GM19240 (cell line): ENCODE data around the gene TECPR1.

Experiments
- DNase-seq: peaks from one replicate; pipeline ENCODE4 v3.0.0; 2011; ENCODE audit warnings: low spot score; ENCODE audit not compliant: insufficient read length

The TECPR1 gene, protein sequence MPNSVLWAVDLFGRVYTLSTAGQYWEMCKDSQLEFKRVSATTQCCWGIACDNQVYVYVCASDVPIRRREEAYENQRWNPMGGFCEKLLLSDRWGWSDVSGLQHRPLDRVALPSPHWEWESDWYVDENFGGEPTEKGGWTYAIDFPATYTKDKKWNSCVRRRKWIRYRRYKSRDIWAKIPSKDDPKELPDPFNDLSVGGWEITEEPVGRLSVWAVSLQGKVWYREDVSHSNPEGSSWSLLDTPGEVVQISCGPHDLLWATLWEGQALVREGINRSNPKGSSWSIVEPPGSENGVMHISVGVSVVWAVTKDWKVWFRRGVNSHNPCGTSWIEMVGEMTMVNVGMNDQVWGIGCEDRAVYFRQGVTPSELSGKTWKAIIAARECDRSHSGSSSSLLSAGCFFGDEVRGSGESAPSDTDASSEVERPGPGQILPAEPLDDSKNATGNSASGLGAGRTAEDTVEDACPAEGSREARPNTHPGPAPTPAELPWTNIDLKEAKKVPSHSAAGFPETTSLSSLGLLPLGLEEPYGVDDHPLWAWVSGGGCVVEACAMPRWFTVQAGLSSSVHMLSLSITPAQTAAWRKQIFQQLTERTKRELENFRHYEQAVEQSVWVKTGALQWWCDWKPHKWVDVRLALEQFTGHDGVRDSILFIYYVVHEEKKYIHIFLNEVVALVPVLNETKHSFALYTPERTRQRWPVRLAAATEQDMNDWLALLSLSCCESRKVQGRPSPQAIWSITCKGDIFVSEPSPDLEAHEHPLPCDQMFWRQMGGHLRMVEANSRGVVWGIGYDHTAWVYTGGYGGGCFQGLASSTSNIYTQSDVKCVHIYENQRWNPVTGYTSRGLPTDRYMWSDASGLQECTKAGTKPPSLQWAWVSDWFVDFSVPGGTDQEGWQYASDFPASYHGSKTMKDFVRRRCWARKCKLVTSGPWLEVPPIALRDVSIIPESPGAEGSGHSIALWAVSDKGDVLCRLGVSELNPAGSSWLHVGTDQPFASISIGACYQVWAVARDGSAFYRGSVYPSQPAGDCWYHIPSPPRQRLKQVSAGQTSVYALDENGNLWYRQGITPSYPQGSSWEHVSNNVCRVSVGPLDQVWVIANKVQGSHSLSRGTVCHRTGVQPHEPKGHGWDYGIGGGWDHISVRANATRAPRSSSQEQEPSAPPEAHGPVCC

DNA sequence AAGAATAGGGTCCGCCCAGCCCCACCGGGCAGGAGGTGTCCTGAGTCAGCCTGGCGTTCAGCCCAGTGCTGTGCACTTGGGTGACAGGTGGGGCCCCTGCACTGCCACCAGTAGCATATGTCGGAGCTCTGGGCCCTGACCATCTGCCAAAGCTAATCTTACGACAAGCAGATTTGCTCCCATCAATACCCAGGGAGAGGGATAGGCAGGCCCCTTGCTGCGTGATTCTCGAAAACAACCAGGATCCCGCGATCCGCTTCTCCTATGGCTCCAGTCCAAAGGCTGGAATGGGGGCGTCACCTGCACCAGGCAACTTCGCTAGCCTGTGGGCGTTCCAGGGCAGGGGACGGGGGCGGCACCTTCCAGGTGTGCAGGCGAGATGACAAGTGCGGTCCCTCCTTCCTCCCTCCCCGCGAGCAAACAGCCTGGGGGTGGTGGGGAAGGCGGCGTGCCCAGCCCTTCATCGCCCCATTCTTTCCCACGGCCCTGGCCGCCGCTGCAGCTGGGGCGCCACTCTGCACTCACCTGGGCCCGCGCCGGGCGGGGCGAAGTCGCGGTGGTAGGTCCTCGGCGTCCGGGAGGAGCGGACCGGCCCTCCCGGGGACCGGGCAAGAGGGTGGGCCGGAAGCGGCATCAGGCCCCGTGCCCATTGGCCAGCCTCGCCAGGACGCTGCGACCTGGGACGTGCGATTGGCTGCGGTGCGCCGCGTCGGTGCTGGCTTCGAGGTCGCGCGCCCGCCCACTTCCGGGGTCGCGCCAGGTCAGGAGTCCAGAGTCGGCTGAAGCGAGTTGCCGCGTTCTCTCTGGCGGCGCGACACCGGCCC is at the start of gene TECPR1:
Gene TECPR1, minus strand, starts transcription at position 632 of the 824 bp plus-strand sequence. CDS start 6,086 bp downstream, outside the sequence.
- peak; percentile 99 for DNase-seq

DNA sequence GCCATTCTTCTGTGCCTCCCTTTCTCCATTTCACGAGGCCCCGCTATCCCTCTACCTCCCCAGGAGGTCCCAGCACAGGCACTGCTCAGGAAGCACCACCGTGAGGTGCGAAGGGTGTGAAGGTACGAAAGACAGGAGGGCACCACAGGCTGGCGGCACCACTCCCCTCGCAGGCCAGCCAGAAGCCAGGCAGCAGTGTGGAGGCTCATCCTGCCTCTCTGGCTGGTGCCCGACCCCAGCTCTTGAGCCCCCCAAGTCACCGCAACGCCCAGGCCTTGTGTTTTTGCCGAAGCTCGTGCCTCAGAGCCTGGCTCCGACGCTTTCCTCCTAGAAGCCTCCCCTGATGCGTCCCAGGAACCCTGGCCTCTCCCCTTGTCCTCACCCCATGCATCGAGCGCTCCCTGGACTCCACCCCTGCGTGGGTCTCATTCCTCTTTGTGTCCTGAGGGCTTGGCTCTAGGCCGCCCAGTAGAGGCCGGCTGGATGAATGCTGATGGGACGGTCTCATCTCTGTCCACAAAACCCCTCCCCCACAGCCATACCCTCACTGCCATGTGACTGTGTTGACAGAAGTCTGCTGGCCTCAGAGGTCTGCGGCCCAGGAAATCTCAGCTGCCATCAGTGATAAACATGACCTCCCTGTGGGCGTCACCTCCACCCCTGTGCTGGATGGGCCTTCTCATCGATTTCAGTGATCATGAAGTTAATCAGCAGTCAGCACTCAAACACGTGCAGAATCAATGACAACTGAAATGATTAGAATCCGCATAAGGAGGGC is 48.8 kb upstream of the TECPR1 start:
- DNase-seq: no peak

GRCh38 chr7:98297626-98298286 is 45.7 kb upstream of the TECPR1 start:
- DNase-seq: no peak

GRCh38 chr7:98296833-98297232 is 44.8 kb upstream of the TECPR1 start:
- DNase-seq: no peak

DNA sequence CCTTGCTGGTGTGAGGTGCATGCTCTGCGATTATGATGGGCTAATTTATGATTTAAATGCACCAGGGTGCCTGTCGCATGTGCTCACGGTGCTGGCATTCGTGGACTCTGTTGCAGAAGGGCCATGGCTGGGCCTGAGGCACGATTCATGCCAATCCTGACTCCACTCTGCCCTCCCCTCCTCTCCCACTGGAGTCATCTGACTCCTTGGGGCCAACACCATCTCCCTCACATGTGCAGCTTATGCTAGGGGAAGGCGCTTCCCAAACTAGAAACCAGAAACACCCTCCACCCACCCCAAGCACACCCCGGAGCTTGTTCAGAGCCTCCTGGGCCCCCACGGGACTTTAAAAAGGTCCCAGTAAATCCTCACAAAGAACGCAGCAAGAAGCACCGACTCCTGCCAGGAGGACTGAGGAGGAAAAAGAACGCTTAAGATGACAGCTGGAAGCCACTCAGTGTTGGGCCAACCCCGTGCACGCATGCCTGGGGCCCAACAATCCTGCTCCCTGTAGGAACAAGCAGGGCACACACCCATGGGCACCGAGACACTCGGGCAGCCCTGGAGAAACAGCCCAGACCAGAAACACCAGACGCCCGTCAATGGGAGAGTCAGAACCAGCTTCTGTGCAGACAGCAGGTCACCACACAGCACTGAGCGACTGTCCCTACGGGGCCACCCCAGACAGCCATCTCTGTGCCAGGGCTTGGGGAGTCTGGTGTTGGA is 43.6 kb upstream of the TECPR1 start:
- DNase-seq: no peak

GRCh38 chr7:98294798-98295382 is 42.9 kb upstream of the TECPR1 start:
- peak; percentile 66 for DNase-seq

- no peak for DNase-seq
Observed at GRCh38 chr7:98294326-98294725, 42.3 kb upstream of the TECPR1 start.

GRCh38 chr7:98293746-98294145 is 41.7 kb upstream of the TECPR1 start:
- no peak for DNase-seq

DNA sequence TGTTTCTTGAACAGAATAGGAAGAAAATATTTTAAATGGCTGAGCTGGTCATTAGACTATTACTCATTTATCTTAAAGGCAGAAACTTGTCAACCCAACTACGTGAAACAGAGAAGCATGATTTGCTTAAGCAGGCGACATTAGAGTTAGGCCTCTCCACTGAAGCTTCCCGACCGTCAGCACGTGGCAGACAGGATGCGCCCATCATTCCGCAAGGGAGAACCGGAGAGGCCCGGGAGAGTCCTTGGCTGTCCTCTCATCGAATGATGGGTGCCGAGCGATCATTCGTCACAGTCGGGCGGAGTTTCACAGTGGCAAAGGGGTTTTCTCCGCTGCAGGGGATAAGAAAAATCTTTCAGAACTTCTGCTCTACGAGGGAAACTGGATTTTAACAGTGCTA is 41.2 kb upstream of the TECPR1 start:
- DNase-seq: no peak

DNA sequence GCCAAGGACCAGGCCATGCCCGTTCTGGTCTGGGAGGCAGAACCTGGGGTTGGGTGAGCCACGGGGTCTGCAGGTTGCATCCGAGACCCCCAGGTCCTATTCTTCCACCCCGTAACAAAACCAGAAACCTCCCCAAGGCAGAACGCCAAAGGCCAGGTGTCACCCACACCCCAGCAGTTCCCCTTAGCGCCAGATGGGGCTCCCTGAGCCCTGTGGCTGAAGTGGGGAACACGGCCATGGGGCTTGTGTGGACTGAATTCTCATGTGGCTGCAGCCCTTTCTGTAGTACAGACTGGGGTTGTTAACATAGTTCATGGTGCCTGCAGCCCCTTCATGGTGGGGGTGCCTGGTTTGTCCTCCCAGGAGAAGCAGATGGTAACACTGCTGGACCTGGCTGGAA is 39.7 kb upstream of the TECPR1 start:
- DNase-seq: no peak

- DNase-seq: no peak
Observed at GRCh38 chr7:98289333-98289875, 37.4 kb upstream of the TECPR1 start.

GRCh38 chr7:98288064-98288823 is 36.2 kb upstream of the TECPR1 start:
- no peak for DNase-seq

GRCh38 chr7:98287486-98287959 is 35.5 kb upstream of the TECPR1 start:
- DNase-seq: no peak

DNA sequence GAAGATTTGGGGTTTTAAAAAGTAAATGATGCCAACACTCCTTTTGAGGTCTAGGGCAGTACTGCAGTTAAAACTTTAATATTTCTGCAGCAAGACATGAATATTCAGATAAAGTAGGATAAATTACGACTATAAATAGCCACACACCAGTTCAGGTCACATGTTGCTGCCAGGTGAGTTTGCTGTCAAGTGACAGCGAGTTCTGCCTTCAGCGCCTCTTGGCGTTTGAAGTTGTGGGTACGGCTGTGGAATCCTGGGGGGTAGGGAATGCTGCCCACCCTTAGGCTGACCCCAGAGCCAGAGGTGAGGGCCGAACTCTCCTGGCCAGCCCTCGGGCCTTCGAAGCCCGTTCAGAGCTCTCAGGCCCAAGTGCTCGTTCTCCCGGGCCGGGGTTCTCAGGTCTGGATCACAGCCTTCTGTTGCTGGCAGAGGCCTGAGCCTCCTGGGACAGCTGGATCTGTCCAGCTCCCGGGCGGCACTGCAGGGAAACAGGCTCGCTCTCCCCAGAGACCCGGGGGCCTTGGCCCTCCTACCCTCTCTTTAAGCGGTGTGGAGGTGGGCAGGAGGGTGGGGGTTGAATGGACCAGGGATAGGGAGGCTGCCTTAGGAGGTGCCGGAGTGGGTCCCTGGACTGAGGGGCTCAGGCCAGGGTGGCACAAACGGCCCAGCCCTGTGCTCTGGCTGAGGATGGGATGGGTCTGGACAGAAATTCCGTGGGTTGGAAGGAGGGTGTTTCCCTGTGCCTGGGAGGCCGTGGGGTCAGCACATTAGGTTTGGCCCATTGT is 34.9 kb upstream of the TECPR1 start:
- DNase-seq: no peak

- DNase-seq: no peak
Observed at GRCh38 chr7:98286093-98286539, 34.1 kb upstream of the TECPR1 start.
